Astrocyte (in vitro differentiated cells and primary cell): ENCODE data around the gene ITPRIP. TPM values are rescaled to one million over a fixed set of nuclear protein-coding genes. Genes with fewer than 3 reads are reported as not detected.

Experiments
- DNase-seq: peaks from one replicate; pipeline ENCODE4 v3.0.0-alpha.2; 2010; ENCODE audit warnings: low read depth
- FAIRE-seq: peaks from 2 replicates; lab custom pipeline; 2011; peaks lifted over from hg19 to GRCh38; lab: Jason Lieb, UNC
- H2AFZ ChIP-seq: 2 replicates; pipeline ENCODE4 v1.6.0; 2012; ENCODE audit warnings: low read depth, low read length, inconsistent platforms
- H3K27ac ChIP-seq: 2 replicates; pipeline ENCODE4 v1.5.1; 2011; ENCODE audit warnings: low read depth, low read length, inconsistent platforms
- H3K27me3 ChIP-seq: 2 replicates; pipeline ENCODE4 v1.6.0; 2011; ENCODE audit warnings: low read length, inconsistent platforms; ENCODE audit not compliant: insufficient read depth
- H3K36me3 ChIP-seq: 2 replicates; pipeline ENCODE4 v1.5.1; 2011; ENCODE audit warnings: low read length, inconsistent platforms; ENCODE audit not compliant: insufficient read depth
- H3K4me1 ChIP-seq: 2 replicates; pipeline ENCODE4 v1.5.1; 2011; ENCODE audit warnings: low read length, inconsistent platforms; ENCODE audit not compliant: insufficient read depth
- H3K4me2 ChIP-seq: 2 replicates; pipeline ENCODE4 v1.6.0; 2012; ENCODE audit warnings: low read length, inconsistent platforms
- H3K4me3 ChIP-seq: 2 replicates; pipeline ENCODE4 v1.5.1; 2011; ENCODE audit warnings: low read depth, mild to moderate bottlenecking, low read length, inconsistent platforms; ENCODE audit not compliant: insufficient read depth
- H3K79me2 ChIP-seq: 2 replicates; pipeline ENCODE4 v1.6.0; 2012; ENCODE audit warnings: mild to moderate bottlenecking, low read length, inconsistent platforms; ENCODE audit not compliant: insufficient read depth
- H3K9ac ChIP-seq: 2 replicates; pipeline ENCODE4 v1.6.0; 2012; ENCODE audit warnings: mild to moderate bottlenecking, low read length, inconsistent platforms
- H3K9me3 ChIP-seq: 2 replicates; pipeline ENCODE4 v1.5.1; 2012; ENCODE audit warnings: low read depth, mild to moderate bottlenecking, low read length, inconsistent platforms; ENCODE audit not compliant: insufficient read depth
- H4K20me1 ChIP-seq: 2 replicates; pipeline ENCODE4 v1.6.0; 2012; ENCODE audit warnings: low read length, inconsistent platforms; ENCODE audit not compliant: insufficient read depth
- H3K27ac Mint-ChIP-seq: one replicate; pipeline ENCODE4 v1.8.0; 2021; ENCODE audit warnings: mild to moderate bottlenecking, mixed read lengths; ENCODE audit not compliant: unreplicated experiment
- H3K27me3 Mint-ChIP-seq: one replicate; pipeline ENCODE4 v1.8.0; 2021; ENCODE audit warnings: low read depth, mixed read lengths; ENCODE audit not compliant: unreplicated experiment
- H3K36me3 Mint-ChIP-seq: one replicate; pipeline ENCODE4 v1.8.0; 2021; ENCODE audit warnings: low read depth, mixed read lengths; ENCODE audit not compliant: unreplicated experiment
- H3K4me1 Mint-ChIP-seq: one replicate; pipeline ENCODE4 v1.8.0; 2021; ENCODE audit warnings: low read depth, mixed read lengths; ENCODE audit not compliant: unreplicated experiment
- H3K4me3 Mint-ChIP-seq: one replicate; pipeline ENCODE4 v1.8.0; 2021; ENCODE audit warnings: mild to moderate bottlenecking, moderate library complexity, mixed read lengths; ENCODE audit not compliant: unreplicated experiment
- H3K9me3 Mint-ChIP-seq: one replicate; pipeline ENCODE4 v1.8.0; 2021; ENCODE audit warnings: mild to moderate bottlenecking, mixed read lengths; ENCODE audit not compliant: unreplicated experiment
- EZH2 ChIP-seq: IDR thresholded peaks from 2 replicates; pipeline ENCODE4 v1.6.1; 2012; ENCODE audit warnings: mild to moderate bottlenecking, low read length, inconsistent platforms; ENCODE audit not compliant: insufficient read depth
- total RNA-seq: library from RNA; stranded (reverse); gene quantifications from 2 replicates; pipeline ENCODE4 v1.2.1, GENCODE V29; 2021
- TF ChIP-seq, protein P1 (sequence below): IDR thresholded peaks from 2 replicates; pipeline ENCODE4 v1.5.1; 2011; ENCODE audit warnings: low read depth, mild to moderate bottlenecking, inconsistent platforms, low read length, moderate library complexity; ENCODE audit not compliant: insufficient read depth

The ITPRIP gene
- total RNA-seq, 1 donor from 2014 or later: 21.9 TPM

- H3K4me1 ChIP-seq: no peaks in the 10 kb centered on the region
- no peak for DNase-seq
- Mint-ChIP-seq H3K27me3 (no peaks in the 10 kb centered on the region), H3K4me3 (no peak overlapping the region), H3K4me1 (no peaks in the 10 kb centered on the region), H3K36me3 (no peaks in the 10 kb centered on the region), H3K27ac (no peak overlapping the region), H3K9me3 (peaks cover 7% of the 10 kb centered on the region)
- peaks cover 5% of the 10 kb centered on the region for H3K9me3 ChIP-seq
- TF ChIP-seq EZH2: no peak
- TF ChIP-seq, protein P1, sequence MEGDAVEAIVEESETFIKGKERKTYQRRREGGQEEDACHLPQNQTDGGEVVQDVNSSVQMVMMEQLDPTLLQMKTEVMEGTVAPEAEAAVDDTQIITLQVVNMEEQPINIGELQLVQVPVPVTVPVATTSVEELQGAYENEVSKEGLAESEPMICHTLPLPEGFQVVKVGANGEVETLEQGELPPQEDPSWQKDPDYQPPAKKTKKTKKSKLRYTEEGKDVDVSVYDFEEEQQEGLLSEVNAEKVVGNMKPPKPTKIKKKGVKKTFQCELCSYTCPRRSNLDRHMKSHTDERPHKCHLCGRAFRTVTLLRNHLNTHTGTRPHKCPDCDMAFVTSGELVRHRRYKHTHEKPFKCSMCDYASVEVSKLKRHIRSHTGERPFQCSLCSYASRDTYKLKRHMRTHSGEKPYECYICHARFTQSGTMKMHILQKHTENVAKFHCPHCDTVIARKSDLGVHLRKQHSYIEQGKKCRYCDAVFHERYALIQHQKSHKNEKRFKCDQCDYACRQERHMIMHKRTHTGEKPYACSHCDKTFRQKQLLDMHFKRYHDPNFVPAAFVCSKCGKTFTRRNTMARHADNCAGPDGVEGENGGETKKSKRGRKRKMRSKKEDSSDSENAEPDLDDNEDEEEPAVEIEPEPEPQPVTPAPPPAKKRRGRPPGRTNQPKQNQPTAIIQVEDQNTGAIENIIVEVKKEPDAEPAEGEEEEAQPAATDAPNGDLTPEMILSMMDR: no peak
- H3K79me2 ChIP-seq: no peaks in the 10 kb centered on the region
- H4K20me1 ChIP-seq: no peaks in the 10 kb centered on the region
- H3K4me3 ChIP-seq: no peak overlapping the region
- H2AFZ ChIP-seq: no peak overlapping the region
- H3K36me3 ChIP-seq: no peaks in the 10 kb centered on the region
- no peak overlapping the region for H3K4me2 ChIP-seq
- FAIRE-seq: no peak
- no peaks in the 10 kb centered on the region for H3K27me3 ChIP-seq
- no peak overlapping the region for H3K27ac ChIP-seq
- H3K9ac ChIP-seq: no peak overlapping the region
Observed at GRCh38 chr10:104371753-104372152, 33.5 kb upstream of the ITPRIP start.

- TF ChIP-seq, protein P1: no peak
- TF ChIP-seq EZH2: no peak
- Mint-ChIP-seq H3K9me3 (peaks cover 7% of the 10 kb centered on the region), H3K27me3 (peaks cover 3% of the 10 kb centered on the region), H3K36me3 (no peaks in the 10 kb centered on the region), H3K4me1 (no peaks in the 10 kb centered on the region), H3K4me3 (no peak overlapping the region), H3K27ac (no peak overlapping the region)
- no peaks in the 10 kb centered on the region for H4K20me1 ChIP-seq
- DNase-seq (no peak), FAIRE-seq (no peak)
- peaks cover 5% of the 10 kb centered on the region for H3K9me3 ChIP-seq
- H3K27me3 ChIP-seq: no peaks in the 10 kb centered on the region
- no peak overlapping the region for H3K4me3 ChIP-seq
- H3K27ac ChIP-seq: no peak overlapping the region
- no peak overlapping the region for H2AFZ ChIP-seq
- no peaks in the 10 kb centered on the region for H3K4me1 ChIP-seq
- no peak overlapping the region for H3K9ac ChIP-seq
- no peaks in the 10 kb centered on the region for H3K36me3 ChIP-seq
- no peaks in the 10 kb centered on the region for H3K79me2 ChIP-seq
- H3K4me2 ChIP-seq: no peak overlapping the region
Observed at GRCh38 chr10:104368381-104368780, 30.1 kb upstream of the ITPRIP start.

DNA sequence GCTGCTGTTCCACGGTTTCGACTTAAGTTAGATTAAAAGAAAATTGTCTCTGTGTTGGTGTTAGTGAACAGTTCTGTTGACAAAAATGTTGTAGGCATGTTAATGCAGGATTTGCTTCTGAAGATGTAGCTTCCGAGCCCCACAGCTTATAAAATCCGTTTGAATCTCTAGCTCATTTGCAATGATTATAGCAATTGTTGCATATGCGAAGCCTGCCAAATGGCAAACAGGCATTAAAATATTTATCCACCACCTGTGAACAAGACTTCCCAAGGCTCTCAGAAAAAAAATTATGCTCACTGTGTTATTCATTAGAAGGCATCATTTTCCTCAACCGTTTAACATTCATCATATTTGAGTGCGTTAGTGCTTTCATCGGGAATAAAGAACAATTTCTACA lies 29.6 kb upstream of the ITPRIP start:
- TF ChIP-seq, protein P1: no peak
- no peak for TF ChIP-seq EZH2
- no peak overlapping the region for H2AFZ ChIP-seq
- Mint-ChIP-seq H3K9me3 (peaks cover 7% of the 10 kb centered on the region), H3K4me3 (no peak overlapping the region), H3K36me3 (no peaks in the 10 kb centered on the region), H3K27ac (no peak overlapping the region), H3K4me1 (no peaks in the 10 kb centered on the region), H3K27me3 (peaks cover 4% of the 10 kb centered on the region)
- H3K79me2 ChIP-seq: no peaks in the 10 kb centered on the region
- H3K4me3 ChIP-seq: no peak overlapping the region
- H4K20me1 ChIP-seq: no peaks in the 10 kb centered on the region
- peaks cover 5% of the 10 kb centered on the region for H3K9me3 ChIP-seq
- H3K4me1 ChIP-seq: no peaks in the 10 kb centered on the region
- no peak for FAIRE-seq
- no peak overlapping the region for H3K27ac ChIP-seq
- no peak overlapping the region for H3K4me2 ChIP-seq
- no peaks in the 10 kb centered on the region for H3K27me3 ChIP-seq
- DNase-seq: no peak
- no peaks in the 10 kb centered on the region for H3K36me3 ChIP-seq
- no peak overlapping the region for H3K9ac ChIP-seq
